H1 (cell line): ENCODE results near the gene ZNF25. TPM values are rescaled to one million over a fixed set of nuclear protein-coding genes. Genes with fewer than 3 reads are reported as not detected.

Experiments
- CBX8 ChIP-seq: fragments of 300-800, 300-1000 bp; sonication (generic); IDR thresholded peaks from 2 replicates; pipeline ENCODE4 v1.7.1; 2016; ENCODE audit warnings: low read depth, low read length, borderline replicate concordance
- CEBPB ChIP-seq: IDR thresholded peaks from 2 replicates; pipeline ENCODE4 v1.6.1; 2012; ENCODE audit warnings: low read depth, low read length
- CHD1 ChIP-seq: IDR thresholded peaks from 2 replicates; pipeline ENCODE4 v1.6.1; 2012; ENCODE audit warnings: low read depth, low read length, improper control_type of control experiment
- CHD7 ChIP-seq: fragments of 300-600 bp; sonication (generic); IDR thresholded peaks from 2 replicates; pipeline ENCODE4 v1.7.1; 2012; ENCODE audit warnings: low read length, moderate library complexity, mild to moderate bottlenecking, inconsistent platforms; ENCODE audit not compliant: insufficient replicate concordance
- E2F6 ChIP-seq: IDR thresholded peaks from 2 replicates; pipeline ENCODE4 v1.6.1; 2012; ENCODE audit warnings: inconsistent platforms
- HDAC6 ChIP-seq: IDR thresholded peaks from one replicate; pipeline ENCODE4 v1.7.1; 2012; ENCODE audit warnings: low read depth, mild to moderate bottlenecking, inconsistent platforms, low read length, moderate library complexity
- JUN ChIP-seq: IDR thresholded peaks from 2 replicates; pipeline ENCODE4 v1.6.1; 2011; ENCODE audit warnings: low read depth, mild to moderate bottlenecking, improper control_type of control experiment, low read length
- SIN3A ChIP-seq, 2 experiments: IDR thresholded peaks in 1 of 2; conservative IDR thresholded peaks in 1 of 2; 2 replicates each; pipeline ENCODE4 v1.6.1; 2011 to 2012; ENCODE audit warnings: low read length in 2 of 2, improper control_type of control experiment in 1 of 2, low read depth in 1 of 2, mild to moderate bottlenecking in 1 of 2
- SIRT6 ChIP-seq: IDR thresholded peaks from one replicate; pipeline ENCODE4 v1.7.1; 2012; ENCODE audit warnings: low read length, inconsistent platforms
- SP1 ChIP-seq: IDR thresholded peaks from 2 replicates; pipeline ENCODE4 v1.6.1; 2011; ENCODE audit warnings: low read depth, low read length
- TAF7 ChIP-seq: optimal IDR thresholded peaks from 2 replicates; pipeline ENCODE3; 2011; ENCODE audit warnings: low read depth, mild to moderate bottlenecking, inconsistent platforms, low read length, moderate library complexity, borderline replicate concordance
- YY1 ChIP-seq: IDR thresholded peaks from 2 replicates; pipeline ENCODE4 v1.6.1; 2011; ENCODE audit warnings: low read depth, mild to moderate bottlenecking, low read length
- polyA plus RNA-seq, 7 experiments: library from polyadenylated mRNA; depleted of rRNA in 3 of 7; stranded (reverse) in 5 of 7; unstranded in 2 of 7; fragments of >200 nt in 5 of 7; fragments of 200-250 nt in 2 of 7; gene quantifications; 1 replicate in 5 of 7; 2 replicates in 1 of 7; 4 replicates in 1 of 7; pipeline versions ENCODE4 v1.2.1 to v1.2.3, GENCODE V29; 2011 to 2013; ENCODE audit warnings: missing spikeins in 2 of 7, mixed read lengths in 2 of 7
- total RNA-seq: library from RNA; stranded (reverse); fragmentation: NEBNext Ultra II Directional; extraction: Animal tissue kit (Norgen Biotek cat#: 25700); gene quantifications from 2 replicates; pipeline ENCODE4 v1.2.1, GENCODE V29; 2021

Gene ZNF25
- total and polyA plus RNA-seq, 2 of the 8 experiments (the other 6 are each of a cell fraction or from before 2014, with no cell fraction given) = 0.17 to 1.3 TPM

- TF ChIP-seq CHD7 (no peak), CBX8 (no peak), SP1 (no peak), SIN3A (conservative IDR thresholded peaks at IDR 0.05 in 1 of 2, IDR thresholded peaks at IDR 0.05 in 1 of 2; ENCODE audit: low read depth in 1 of 2, low read length in 2 of 2) (no peak), SIRT6 (no peak), E2F6 (no peak), YY1 (no peak), HDAC6 (no peak), JUN (no peak), TAF7 (no peak), CHD1 (no peak), CEBPB (no peak)
Observed at GRCh38 chr10:37937864-37938263, 38.6 kb downstream of the ZNF25 start (continued).
